Right lobe of liver (tissue), 4 donors: Measurements from ENCODE around the gene FMN1.

Experiments used
- POLR2A ChIP-seq: fragments of 450-650 bp; IDR thresholded peaks from one replicate; pipeline ENCODE4 v1.6.1; 2017; ENCODE audit warnings: antibody characterized with exemption, mild to moderate bottlenecking
- TF ChIP-seq, protein P1 (sequence below), 4 donors: fragments of 200-600 bp in 3 of 4; fragments of 450-650 bp in 1 of 4; IDR thresholded peaks; one replicate each; pipeline versions ENCODE4 v1.5.1 to v1.8.0; 2016 to 2022; ENCODE audit warnings: antibody characterized with exemption in 4 of 4, mild to moderate bottlenecking in 2 of 4
- donor health status: DM: no; HTN: no; CAD: no.
- donor health status: DM: no; HTN: no; CAD: no.
- donor health status: DM: no; HTN: yes; CAD: no.

DNA sequence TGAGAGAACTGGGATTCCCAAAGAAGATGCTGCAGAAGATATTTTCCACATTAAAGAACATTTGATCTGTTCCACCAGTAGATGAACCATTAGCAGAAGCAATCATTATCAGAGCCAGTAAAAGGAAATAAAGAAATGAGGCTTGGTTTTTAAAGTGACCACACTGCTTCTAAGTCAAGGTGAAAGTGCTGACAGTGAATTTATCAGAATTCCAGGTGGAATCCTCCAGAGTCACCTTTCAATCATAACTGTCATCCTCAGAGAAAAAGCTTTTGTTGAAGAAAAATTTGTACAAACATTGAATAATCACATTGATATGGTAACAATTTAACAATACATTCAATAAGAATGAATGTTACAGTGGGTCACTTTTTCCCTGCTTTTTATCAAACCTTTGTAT lies 376.9 kb downstream of the FMN1 start:
- TF ChIP-seq, protein P1, sequence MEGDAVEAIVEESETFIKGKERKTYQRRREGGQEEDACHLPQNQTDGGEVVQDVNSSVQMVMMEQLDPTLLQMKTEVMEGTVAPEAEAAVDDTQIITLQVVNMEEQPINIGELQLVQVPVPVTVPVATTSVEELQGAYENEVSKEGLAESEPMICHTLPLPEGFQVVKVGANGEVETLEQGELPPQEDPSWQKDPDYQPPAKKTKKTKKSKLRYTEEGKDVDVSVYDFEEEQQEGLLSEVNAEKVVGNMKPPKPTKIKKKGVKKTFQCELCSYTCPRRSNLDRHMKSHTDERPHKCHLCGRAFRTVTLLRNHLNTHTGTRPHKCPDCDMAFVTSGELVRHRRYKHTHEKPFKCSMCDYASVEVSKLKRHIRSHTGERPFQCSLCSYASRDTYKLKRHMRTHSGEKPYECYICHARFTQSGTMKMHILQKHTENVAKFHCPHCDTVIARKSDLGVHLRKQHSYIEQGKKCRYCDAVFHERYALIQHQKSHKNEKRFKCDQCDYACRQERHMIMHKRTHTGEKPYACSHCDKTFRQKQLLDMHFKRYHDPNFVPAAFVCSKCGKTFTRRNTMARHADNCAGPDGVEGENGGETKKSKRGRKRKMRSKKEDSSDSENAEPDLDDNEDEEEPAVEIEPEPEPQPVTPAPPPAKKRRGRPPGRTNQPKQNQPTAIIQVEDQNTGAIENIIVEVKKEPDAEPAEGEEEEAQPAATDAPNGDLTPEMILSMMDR (IDR thresholded peaks at IDR 0.05), result no peak
- no peak for TF ChIP-seq POLR2A
